ENCODE results near the gene CGRRF1.

GRCh38 chr14:54500744-54501143 lies 9.0 kb upstream of the CGRRF1 start:
- no peak for TF ChIP-seq CTCF (conservative IDR thresholded peaks at IDR 0.05; ENCODE audit: low read depth, low read length)
- no peak for TF ChIP-seq EZH2 (IDR thresholded peaks at IDR 0.05; ENCODE audit: borderline replicate concordance, low read depth, low read length, poor library complexity, severe bottlenecking)

All from A673 (cell line).